GM12878 (cell line): Measurements from ENCODE around the gene CENPP.

ENCODE experiments used
- CTCF ChIP-seq, 3 experiments: IDR thresholded peaks in 2 of 3; conservative IDR thresholded peaks in 1 of 3; 2 replicates each; pipeline ENCODE4 v1.5.1; 2011; ENCODE audit warnings: low read depth in 3 of 3, low read length in 3 of 3, mild to moderate bottlenecking in 3 of 3, control low read depth in 2 of 3, moderate library complexity in 2 of 3, inconsistent platforms in 1 of 3, mixed read lengths in 1 of 3; ENCODE audit not compliant: control insufficient read depth in 2 of 3, insufficient read depth in 1 of 3; ENCODE audit errors: extremely low read depth in 1 of 3
- EZH2 ChIP-seq: IDR thresholded peaks from 2 replicates; pipeline ENCODE4 v1.6.1; 2012; ENCODE audit warnings: low read depth, mild to moderate bottlenecking, control low read depth, inconsistent platforms, low read length, borderline replicate concordance; ENCODE audit not compliant: control insufficient read depth
- HDAC2 ChIP-seq: fragments of 200-600 bp; sonication (generic); IDR thresholded peaks from 2 replicates; pipeline ENCODE4 v1.6.1; 2017
- LARP7 ChIP-seq: fragments of 450-650 bp; IDR thresholded peaks from 2 replicates; pipeline ENCODE4 v1.6.1; 2017; ENCODE audit warnings: mild to moderate bottlenecking
- POLR2AphosphoS5 ChIP-seq: IDR thresholded peaks from 2 replicates; pipeline ENCODE4 v1.6.1; 2011; ENCODE audit warnings: mild to moderate bottlenecking, low read length, inconsistent platforms
- RCOR1 ChIP-seq: conservative IDR thresholded peaks from 2 replicates; pipeline ENCODE4 v1.6.1; 2012; ENCODE audit warnings: low read depth, low read length, improper control_type of control experiment
- TAF1 ChIP-seq: IDR thresholded peaks from 2 replicates; pipeline ENCODE4 v1.6.1; 2011; ENCODE audit warnings: mild to moderate bottlenecking, low read depth, low read length, borderline replicate concordance
- TBL1XR1 ChIP-seq: IDR thresholded peaks from 2 replicates; pipeline ENCODE4 v1.6.1; 2012; ENCODE audit warnings: low read depth, low read length, improper control_type of control experiment
- USF1 ChIP-seq: IDR thresholded peaks from 2 replicates; pipeline ENCODE4 v1.6.1; 2011; ENCODE audit warnings: borderline replicate concordance, low read depth, mild to moderate bottlenecking, moderate library complexity, mixed read lengths, low read length; ENCODE audit not compliant: insufficient read depth; ENCODE audit errors: extremely low read length
- YY1 ChIP-seq: IDR thresholded peaks from 2 replicates; pipeline ENCODE4 v1.6.1; 2011; ENCODE audit warnings: low read depth, mild to moderate bottlenecking, low read length

GRCh38 chr9:92381775-92382174 is 56.0 kb downstream of the CENPP start:
- TF ChIP-seq HDAC2 = no peak
- no peak for TF ChIP-seq RCOR1
- no peak for TF ChIP-seq EZH2
- no peak for TF ChIP-seq USF1
- no peak for TF ChIP-seq CTCF (IDR thresholded peaks at IDR 0.05 in 2 of 3, conservative IDR thresholded peaks at IDR 0.05 in 1 of 3; ENCODE audit: control insufficient read depth in 2 of 3, extremely low read depth in 1 of 3, insufficient read depth in 1 of 3, low read depth in 3 of 3, low read length in 3 of 3)
- TF ChIP-seq TAF1 = no peak
- no peak for TF ChIP-seq TBL1XR1
- TF ChIP-seq LARP7 = no peak
- TF ChIP-seq YY1 = no peak
- TF ChIP-seq POLR2AphosphoS5 = no peak
